HepG2 (cell line): ENCODE data around the gene ZC3H15. TPM values are rescaled to one million over a fixed set of nuclear protein-coding genes. Genes with fewer than 3 reads are reported as not detected.
A peak's percentile ranks its signal among the peaks of the same experiment; 100 is the strongest.

Experiments used
- ATAC-seq: fragments of 200-7000 bp; cut with Tn5 transposase; 3 replicates; pipeline ENCODE4 v1.9.1; 2020; ENCODE audit warnings: mild to moderate bottlenecking, moderate library complexity
- BruUV-seq: library from RNA; stranded (reverse); fragments of 400-500 nt; replicated peaks from 2 replicates; lab custom pipeline; 2021; lab: Mats Ljungman, UMichigan
- CTCF ChIA-PET: fragments of 300-600 bp; formaldehyde crosslinking; extraction: SDS; loops from one replicate; lab custom pipeline; 2021; ENCODE audit warnings: low total read pairs, inconsistent platforms, low intra/inter-chr PET ratio; lab: Yijun Ruan, JAX
- POLR2A ChIA-PET: fragments of 350-600 bp; sonication (Branson Sonifier 250); formaldehyde crosslinking; loops from one replicate; lab custom pipeline; 2020; ENCODE audit warnings: antibody characterized with exemption, inconsistent platforms; lab: Yijun Ruan, JAX
- DNase-seq: peaks from one replicate; pipeline ENCODE4 v3.0.0-alpha.2; 2015; ENCODE audit warnings: low spot score
- FAIRE-seq: peaks from 3 replicates; lab custom pipeline; 2011; peaks lifted over from hg19 to GRCh38; lab: Jason Lieb, UNC
- H2AFZ ChIP-seq: one replicate; pipeline ENCODE4 v1.6.1; 2011; ENCODE audit warnings: low read length, inconsistent platforms
- H3K27ac ChIP-seq: fragments of 300-600 bp; 3 replicates; pipeline ENCODE4 v1.8.0; 2011; ENCODE audit warnings: mixed run types, mild to moderate bottlenecking, mixed read lengths, low read length, inconsistent platforms; ENCODE audit not compliant: insufficient read depth; ENCODE audit errors: extremely low read length
- H3K27me3 ChIP-seq, 2 experiments: fragments of 200-600 bp in 1 of 2; 2 replicates in 1 of 2; 3 replicates in 1 of 2; pipeline versions ENCODE4 v1.6.0 to v1.8.0; 2011; ENCODE audit warnings: low read length in 2 of 2, mild to moderate bottlenecking in 2 of 2, moderate library complexity in 2 of 2, inconsistent platforms in 1 of 2; ENCODE audit not compliant: insufficient read depth in 2 of 2, control insufficient read depth in 1 of 2
- H3K36me3 ChIP-seq, 2 experiments: fragments of 200-600 bp in 1 of 2; replicated peaks in 1 of 2; 2 replicates in 1 of 2; 3 replicates in 1 of 2; pipeline versions ENCODE4 v1.5.1 to v1.8.0; 2011; ENCODE audit warnings: low read length in 2 of 2, inconsistent platforms in 1 of 2; ENCODE audit not compliant: insufficient read depth in 2 of 2, control insufficient read depth in 1 of 2
- H3K4me1 ChIP-seq: 2 replicates; pipeline ENCODE4 v1.5.1; 2012; ENCODE audit warnings: low read length, inconsistent platforms; ENCODE audit not compliant: insufficient read depth
- H3K4me2 ChIP-seq: 2 replicates; pipeline ENCODE4 v1.6.0; 2011; ENCODE audit warnings: low read depth, low read length, inconsistent platforms
- H3K4me3 ChIP-seq, 3 experiments: fragments of 200-600 bp in 1 of 3; sonication (generic), shearing (Covaris generic) in 1 of 3; replicated peaks in 1 of 3; 2 replicates each; pipeline ENCODE4 v1.5.1; 2011 to 2016; ENCODE audit warnings: low read length in 3 of 3, inconsistent platforms in 2 of 3, low read depth in 2 of 3, mild to moderate bottlenecking in 2 of 3, control low read depth in 1 of 3, mixed read lengths in 1 of 3; ENCODE audit not compliant: insufficient read depth in 1 of 3
- H3K79me2 ChIP-seq: one replicate; pipeline ENCODE4 v1.6.1; 2011; ENCODE audit warnings: low read length, inconsistent platforms; ENCODE audit not compliant: insufficient read depth
- H3K9ac ChIP-seq: 2 replicates; pipeline ENCODE4 v1.6.0; 2011; ENCODE audit warnings: mild to moderate bottlenecking, low read depth, low read length, inconsistent platforms; ENCODE audit not compliant: insufficient read depth
- H3K9me3 ChIP-seq: 2 replicates; pipeline ENCODE4 v1.5.1; 2012; ENCODE audit warnings: mild to moderate bottlenecking, low read length
- H4K20me1 ChIP-seq: 2 replicates; pipeline ENCODE4 v1.6.0; 2011; ENCODE audit warnings: inconsistent platforms, mild to moderate bottlenecking, low read length, moderate library complexity; ENCODE audit not compliant: insufficient read depth
- BCL6 ChIP-seq: IDR thresholded peaks from 2 replicates; pipeline ENCODE4 v1.6.1; 2016; ENCODE audit warnings: missing genetic modification reagents, missing compliant biosample characterization
- EZH2 ChIP-seq: conservative IDR thresholded peaks from 2 replicates; pipeline ENCODE4 v1.6.1; 2012; ENCODE audit warnings: mild to moderate bottlenecking, low read depth, low read length, moderate library complexity
- MATR3 ChIP-seq: sonication (generic); formaldehyde crosslinking; IDR thresholded peaks from 2 replicates; pipeline ENCODE4 v1.4.0; 2020; ENCODE audit warnings: missing genetic modification reagents
- NFKBIZ ChIP-seq: IDR thresholded peaks from 2 replicates; pipeline ENCODE4 v1.6.1; 2018; ENCODE audit warnings: missing genetic modification reagents, missing compliant biosample characterization
- RAD21 ChIP-seq: fragments of 450-650 bp; formaldehyde crosslinking; IDR thresholded peaks from 2 replicates; pipeline ENCODE4 v1.5.0; 2020; ENCODE audit warnings: mild to moderate bottlenecking
- SMARCC2 ChIP-seq: fragments of 450-650 bp; IDR thresholded peaks from 2 replicates; pipeline ENCODE4 v1.6.1; 2017; ENCODE audit warnings: antibody characterized with exemption, mild to moderate bottlenecking
- ZNF101 ChIP-seq: sonication (generic); formaldehyde crosslinking; IDR thresholded peaks from 2 replicates; pipeline ENCODE4 v1.4.0; 2020; ENCODE audit warnings: mild to moderate bottlenecking, low read depth, missing genetic modification reagents, borderline replicate concordance
- ZNF12 ChIP-seq: sonication (generic); formaldehyde crosslinking; IDR thresholded peaks from 2 replicates; pipeline ENCODE4 v1.5.0; 2020; ENCODE audit warnings: missing genetic modification reagents
- ZNF17 ChIP-seq: sonication (generic); formaldehyde crosslinking; IDR thresholded peaks from 2 replicates; pipeline ENCODE4 v1.5.0; 2020; ENCODE audit warnings: mild to moderate bottlenecking, missing genetic modification reagents
- ZNF20 ChIP-seq: sonication (generic); formaldehyde crosslinking; IDR thresholded peaks from 2 replicates; pipeline ENCODE4 v1.4.0; 2020; ENCODE audit warnings: mild to moderate bottlenecking, moderate library complexity, missing genetic modification reagents
- ZNF629 ChIP-seq: sonication (generic); formaldehyde crosslinking; conservative IDR thresholded peaks from 2 replicates; pipeline ENCODE4 v1.5.0; 2020; ENCODE audit warnings: missing genetic modification reagents
- WGBS: methylation state at CpG from one replicate; pipeline ENCODE4 v1.1.6; 2017; ENCODE audit warnings: low lambda C conversion rate; 5-methylcytosine and 5-hydroxymethylcytosine counted together
- in situ Hi-C: cut with HindIII; loops from 2 replicates; pipeline ENCODE4 v1.10.0; 2017; ENCODE audit warnings: low pct_unique_long_range_greater_than_20kb; ENCODE audit not compliant: extremely low pct_ligation_motif_present
- intact Hi-C: fragments of 100-400 bp; cut with micrococcal nuclease; formaldehyde crosslinking; loops from one replicate; pipeline ENCODE4 v1.10.0; 2022; ENCODE audit not compliant: unreplicated experiment
- polyA plus RNA-seq, 8 experiments: library from polyadenylated mRNA; depleted of rRNA in 3 of 8; stranded (reverse) in 7 of 8; unstranded in 1 of 8; fragments of >200 nt; fragmentation: Illumina TruSeq in 4 of 8; extraction: Trizol in 4 of 8; gene quantifications; 2 replicates each; pipeline versions ENCODE4 v1.2.1 to v1.2.3, GENCODE V29; 2011 to 2016; ENCODE audit warnings: low read depth in 4 of 8, missing spikeins in 1 of 8, mixed read lengths in 1 of 8; ENCODE audit not compliant: insufficient read depth in 1 of 8
- total RNA-seq, 5 experiments: library from RNA; depleted of rRNA; stranded (reverse); fragments of >200 nt; fragmentation: Illumina TruSeq; extraction: Trizol; gene quantifications; 2 replicates each; pipeline ENCODE4 v1.2.3, GENCODE V29; 2016; ENCODE audit warnings: low read depth in 1 of 5
- TF ChIP-seq, protein P1 (sequence below): sonication (generic); formaldehyde crosslinking; IDR thresholded peaks from 2 replicates; pipeline ENCODE4 v1.5.0; 2020; ENCODE audit warnings: missing genetic modification reagents, mild to moderate bottlenecking, borderline replicate concordance
- TF ChIP-seq, protein P2 (sequence below): sonication (generic); formaldehyde crosslinking; IDR thresholded peaks from 2 replicates; pipeline ENCODE4 v1.8.1; 2023; ENCODE audit warnings: mild to moderate bottlenecking, moderate library complexity, missing genetic modification reagents
- TF ChIP-seq, protein P3 (sequence below): sonication (generic); formaldehyde crosslinking; IDR thresholded peaks from 2 replicates; pipeline ENCODE4 v1.9.0; 2021; ENCODE audit warnings: missing genetic modification reagents, borderline replicate concordance

Gene ZC3H15
- total and polyA plus RNA-seq, 2 of the 13 experiments (the other 11 are each of a cell fraction or from before 2014, with no cell fraction given), result 84.6 to 168 TPM

DNA sequence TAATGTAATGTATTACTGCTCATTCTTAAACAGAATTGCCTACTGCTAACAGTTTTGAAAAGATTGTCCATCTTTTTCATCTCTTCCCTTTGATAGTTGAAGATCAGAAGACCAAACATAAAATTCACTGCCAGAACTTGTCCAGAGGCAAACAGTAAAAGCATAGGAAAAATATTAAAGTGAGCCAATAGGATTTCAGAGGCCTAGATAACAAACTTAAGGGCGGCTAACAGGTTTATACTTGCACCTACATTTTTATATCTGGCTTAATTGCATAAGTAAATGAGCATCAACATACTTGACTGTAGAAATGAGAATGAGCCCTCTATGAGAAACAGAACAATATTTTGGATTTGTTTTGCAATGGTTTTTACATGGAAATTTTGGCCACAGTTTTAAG lies 30.3 kb downstream of the ZC3H15 start:
- ChIA-PET POLR2A (interaction anchor here (1.9 kb wide), 1 partner anchor 73 kb away, joined by 6 read pairs; the partner anchor contains the start of gene ITGAV), CTCF (no interaction called here)
- no peak for TF ChIP-seq EZH2
- no peak for TF ChIP-seq ZNF629 (CRISPR knock-in tag)
- TF ChIP-seq RAD21 (CRISPR knock-in tag), result no peak
- TF ChIP-seq NFKBIZ (CRISPR knock-in tag), result no peak
- TF ChIP-seq ZNF101, result no peak
- TF ChIP-seq BCL6, result no peak
- TF ChIP-seq, protein P1, sequence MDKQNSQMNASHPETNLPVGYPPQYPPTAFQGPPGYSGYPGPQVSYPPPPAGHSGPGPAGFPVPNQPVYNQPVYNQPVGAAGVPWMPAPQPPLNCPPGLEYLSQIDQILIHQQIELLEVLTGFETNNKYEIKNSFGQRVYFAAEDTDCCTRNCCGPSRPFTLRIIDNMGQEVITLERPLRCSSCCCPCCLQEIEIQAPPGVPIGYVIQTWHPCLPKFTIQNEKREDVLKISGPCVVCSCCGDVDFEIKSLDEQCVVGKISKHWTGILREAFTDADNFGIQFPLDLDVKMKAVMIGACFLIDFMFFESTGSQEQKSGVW (CRISPR knock-in tag), result no peak
- TF ChIP-seq, protein P2, sequence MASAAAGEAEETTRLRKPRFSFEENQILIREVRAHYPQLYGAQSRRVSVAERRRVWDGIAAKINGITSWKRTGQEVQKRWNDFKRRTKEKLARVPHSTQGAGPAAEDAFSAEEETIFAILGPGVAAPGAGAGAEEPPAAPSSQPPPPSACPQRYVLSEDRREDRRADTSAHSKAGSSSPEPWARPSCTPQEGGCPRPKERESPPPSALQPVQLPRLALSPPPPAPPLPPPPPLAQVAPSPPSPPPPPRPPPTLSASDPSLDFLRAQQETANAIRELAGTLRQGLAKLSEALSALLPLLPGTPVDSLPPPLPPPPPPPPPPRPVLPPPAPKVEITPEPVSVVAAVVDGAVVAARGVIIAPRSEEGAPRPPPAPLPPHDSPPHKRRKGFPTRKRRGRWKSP (CRISPR knock-in tag), result no peak
- TF ChIP-seq MATR3 (CRISPR knock-in tag), result no peak
- no peak for TF ChIP-seq ZNF17 (CRISPR knock-in tag)
- no peak for TF ChIP-seq ZNF20
- no peak for TF ChIP-seq SMARCC2
- TF ChIP-seq ZNF12, result no peak
- TF ChIP-seq, protein P3, sequence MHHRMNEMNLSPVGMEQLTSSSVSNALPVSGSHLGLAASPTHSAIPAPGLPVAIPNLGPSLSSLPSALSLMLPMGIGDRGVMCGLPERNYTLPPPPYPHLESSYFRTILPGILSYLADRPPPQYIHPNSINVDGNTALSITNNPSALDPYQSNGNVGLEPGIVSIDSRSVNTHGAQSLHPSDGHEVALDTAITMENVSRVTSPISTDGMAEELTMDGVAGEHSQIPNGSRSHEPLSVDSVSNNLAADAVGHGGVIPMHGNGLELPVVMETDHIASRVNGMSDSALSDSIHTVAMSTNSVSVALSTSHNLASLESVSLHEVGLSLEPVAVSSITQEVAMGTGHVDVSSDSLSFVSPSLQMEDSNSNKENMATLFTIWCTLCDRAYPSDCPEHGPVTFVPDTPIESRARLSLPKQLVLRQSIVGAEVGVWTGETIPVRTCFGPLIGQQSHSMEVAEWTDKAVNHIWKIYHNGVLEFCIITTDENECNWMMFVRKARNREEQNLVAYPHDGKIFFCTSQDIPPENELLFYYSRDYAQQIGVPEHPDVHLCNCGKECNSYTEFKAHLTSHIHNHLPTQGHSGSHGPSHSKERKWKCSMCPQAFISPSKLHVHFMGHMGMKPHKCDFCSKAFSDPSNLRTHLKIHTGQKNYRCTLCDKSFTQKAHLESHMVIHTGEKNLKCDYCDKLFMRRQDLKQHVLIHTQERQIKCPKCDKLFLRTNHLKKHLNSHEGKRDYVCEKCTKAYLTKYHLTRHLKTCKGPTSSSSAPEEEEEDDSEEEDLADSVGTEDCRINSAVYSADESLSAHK (CRISPR knock-in tag), result no peak
- ATAC-seq (no peak), FAIRE-seq (no peak), DNase-seq (no peak)
- 98% methylated on average over 1 of the region's 1 CpG for WGBS
- H2AFZ ChIP-seq, result no peak overlapping the region
- no peak overlapping the region for H3K9ac ChIP-seq
- peaks cover 3 to 17% of the 10 kb centered on the region in 2 experiments; a peak in 4 of 5 replicates for H3K36me3 ChIP-seq
- no peaks in the 10 kb centered on the region for H4K20me1 ChIP-seq
- H3K9me3 ChIP-seq, result no peaks in the 10 kb centered on the region
- no peaks in the 10 kb centered on the region for H3K79me2 ChIP-seq
- H3K4me1 ChIP-seq, result no peaks in the 10 kb centered on the region
- H3K27me3 ChIP-seq, result no peaks in the 10 kb centered on the region
- no peak overlapping the region for H3K4me2 ChIP-seq
- no peak overlapping the region for H3K27ac ChIP-seq
- in situ Hi-C loops, result no loop called here
- TSS peak; percentile 4 for BruUV-seq
- no peak overlapping the region for H3K4me3 ChIP-seq
- intact Hi-C loops, result no loop called here
